Mesenchymal stem cell (in vitro differentiated cells and primary cell): ENCODE data around the gene SUN5.

Experiments used
- DNase-seq: peaks from one replicate; pipeline ENCODE4 v3.0.0-alpha.2; 2013
- H2AFZ ChIP-seq: one replicate; pipeline ENCODE4 v1.6.1; 2013; ENCODE audit warnings: low read depth, mild to moderate bottlenecking, control low read depth, inconsistent platforms, low read length, moderate library complexity
- H2AK5ac ChIP-seq: 2 replicates; pipeline ENCODE4 v1.6.1; 2013; ENCODE audit warnings: low read length, moderate library complexity, mild to moderate bottlenecking, inconsistent platforms; ENCODE audit not compliant: severe bottlenecking
- H2BK120ac ChIP-seq: one replicate; pipeline ENCODE4 v1.6.1; 2013; ENCODE audit warnings: low read depth, mild to moderate bottlenecking, inconsistent platforms, low read length, moderate library complexity
- H2BK12ac ChIP-seq, 2 experiments: one replicate each; pipeline ENCODE4 v1.6.1; 2013; ENCODE audit warnings: inconsistent platforms in 2 of 2, low read length in 2 of 2, mild to moderate bottlenecking in 2 of 2, moderate library complexity in 2 of 2, control low read depth in 1 of 2
- H2BK15ac ChIP-seq: one replicate; pipeline ENCODE4 v1.6.1; 2013; ENCODE audit warnings: mild to moderate bottlenecking, low read depth, inconsistent platforms; ENCODE audit not compliant: poor library complexity, severe bottlenecking
- H2BK5ac ChIP-seq: 2 replicates; pipeline ENCODE4 v1.6.1; 2013; ENCODE audit warnings: low read depth, mild to moderate bottlenecking, low read length, control low read depth, inconsistent platforms; ENCODE audit not compliant: poor library complexity, severe bottlenecking
- H3K14ac ChIP-seq, 2 experiments: one replicate each; pipeline ENCODE4 v1.6.1; 2013; ENCODE audit warnings: inconsistent platforms in 2 of 2, low read length in 2 of 2, control low read depth in 1 of 2, mild to moderate bottlenecking in 1 of 2, moderate library complexity in 1 of 2
- H3K18ac ChIP-seq, 2 experiments: one replicate each; pipeline ENCODE4 v1.6.1; 2013; ENCODE audit warnings: inconsistent platforms in 2 of 2, low read length in 2 of 2, control low read depth in 1 of 2, low read depth in 1 of 2, mild to moderate bottlenecking in 1 of 2
- H3K23ac ChIP-seq, 2 experiments: one replicate each; pipeline ENCODE4 v1.6.1; 2013; ENCODE audit warnings: inconsistent platforms in 2 of 2, low read length in 2 of 2, mild to moderate bottlenecking in 2 of 2, moderate library complexity in 2 of 2, control low read depth in 1 of 2
- H3K27ac ChIP-seq: 2 replicates; pipeline ENCODE4 v1.5.1; 2013; ENCODE audit warnings: mild to moderate bottlenecking, moderate library complexity, low read length, control low read depth, inconsistent platforms; ENCODE audit not compliant: poor library complexity, severe bottlenecking
- H3K27me3 ChIP-seq, 2 experiments: 2 replicates each; pipeline versions ENCODE4 v1.6.1 to v1.7.0; 2013; ENCODE audit warnings: low read length in 2 of 2, mild to moderate bottlenecking in 2 of 2, moderate library complexity in 2 of 2, control low read depth in 1 of 2, inconsistent platforms in 1 of 2; ENCODE audit not compliant: control insufficient read depth in 1 of 2, insufficient read depth in 1 of 2
- H3K36me3 ChIP-seq, 2 experiments: 2 replicates each; pipeline versions ENCODE4 v1.6.1 to v1.7.0; 2013; ENCODE audit warnings: low read length in 2 of 2, control low read depth in 1 of 2, inconsistent platforms in 1 of 2, low read depth in 1 of 2, mild to moderate bottlenecking in 1 of 2; ENCODE audit not compliant: insufficient read depth in 2 of 2, control insufficient read depth in 1 of 2
- H3K4ac ChIP-seq, 2 experiments: one replicate each; pipeline ENCODE4 v1.6.1; 2013; ENCODE audit warnings: inconsistent platforms in 2 of 2, low read length in 2 of 2, mild to moderate bottlenecking in 2 of 2, moderate library complexity in 2 of 2, control low read depth in 1 of 2, low read depth in 1 of 2
- H3K4me1 ChIP-seq: 2 replicates; pipeline ENCODE4 v1.6.1; 2013; ENCODE audit warnings: low read depth, low read length, control low read depth; ENCODE audit not compliant: control insufficient read depth, insufficient read depth
- H3K4me2 ChIP-seq: 2 replicates; pipeline ENCODE4 v1.6.1; 2013; ENCODE audit warnings: low read length, mild to moderate bottlenecking, inconsistent platforms; ENCODE audit not compliant: poor library complexity, severe bottlenecking
- H3K4me3 ChIP-seq, 2 experiments: 2 replicates each; pipeline versions ENCODE4 v1.5.1 to v1.7.0; 2013; ENCODE audit warnings: low read length in 2 of 2, mild to moderate bottlenecking in 2 of 2, control low read depth in 1 of 2, low read depth in 1 of 2; ENCODE audit not compliant: insufficient read depth in 1 of 2
- H3K79me1 ChIP-seq: replicated peaks from 2 replicates; pipeline ENCODE4 v1.6.1; 2013; ENCODE audit warnings: mild to moderate bottlenecking, control low read depth, low read length, inconsistent platforms; ENCODE audit not compliant: poor library complexity, severe bottlenecking
- H3K9ac ChIP-seq: 2 replicates; pipeline ENCODE4 v1.7.0; 2013; ENCODE audit warnings: mild to moderate bottlenecking, low read length, moderate library complexity
- H3K9me3 ChIP-seq: 2 replicates; pipeline ENCODE4 v1.7.0; 2013; ENCODE audit warnings: mild to moderate bottlenecking, low read length; ENCODE audit not compliant: control insufficient read depth
- H4K8ac ChIP-seq: one replicate; pipeline ENCODE4 v1.6.1; 2013; ENCODE audit warnings: inconsistent platforms, mild to moderate bottlenecking, low read length, moderate library complexity
- H4K91ac ChIP-seq: one replicate; pipeline ENCODE4 v1.6.1; 2013; ENCODE audit warnings: mild to moderate bottlenecking, low read length, inconsistent platforms
- WGBS: methylation state at CpG from one replicate; pipeline ENCODE4 v1.1.7; 2013; ENCODE audit warnings: mixed read lengths; 5-methylcytosine and 5-hydroxymethylcytosine counted together

Gene SUN5

GRCh38 chr20:32946629-32947028, 57.6 kb downstream of the SUN5 start:
- Histone ChIP-seq H4K91ac (no peak overlapping the region), H3K4me3 (no peak overlapping the region), H3K18ac (no peak overlapping the region), H3K36me3 (no peaks in the 10 kb centered on the region), H3K27me3 (peaks cover 22 to 51% of the 10 kb centered on the region in 2 experiments), H3K9ac (no peak overlapping the region), H3K23ac (no peak overlapping the region), H3K27ac (no peak overlapping the region), H2BK12ac (no peak overlapping the region), H2BK15ac (no peak overlapping the region), H2AFZ (no peak overlapping the region), H3K14ac (no peak overlapping the region), H3K4me2 (no peak overlapping the region), H2BK5ac (no peak overlapping the region), H3K9me3 (peaks cover 2% of the 10 kb centered on the region), H3K4me1 (no peaks in the 10 kb centered on the region), H3K4ac (no peak overlapping the region), H2BK120ac (no peak overlapping the region), H2AK5ac (no peak overlapping the region), H4K8ac (no peak overlapping the region), H3K79me1 (no peaks in the 10 kb centered on the region)
- no peak for DNase-seq
- WGBS, result no CpG with 5 or more reads among the region's 1 CpG

- no peak overlapping the region for H3K4me3 ChIP-seq
- H2AK5ac ChIP-seq, result no peak overlapping the region
- no peak overlapping the region for H4K91ac ChIP-seq
- no peak overlapping the region for H3K27ac ChIP-seq
- H3K9me3 ChIP-seq, result peaks cover 7% of the 10 kb centered on the region
- H3K27me3 ChIP-seq, result peaks cover 22 to 43% of the 10 kb centered on the region in 2 experiments
- no peak overlapping the region for H3K4ac ChIP-seq
- H3K36me3 ChIP-seq, result no peaks in the 10 kb centered on the region
- H3K9ac ChIP-seq, result no peak overlapping the region
- no peak overlapping the region for H3K4me2 ChIP-seq
- H2BK5ac ChIP-seq, result no peak overlapping the region
- H2AFZ ChIP-seq, result no peak overlapping the region
- DNase-seq, result peak; percentile 41
- no peak overlapping the region for H3K18ac ChIP-seq
- no peak overlapping the region for H3K23ac ChIP-seq
- H4K8ac ChIP-seq, result no peak overlapping the region
- H3K14ac ChIP-seq, result no peak overlapping the region
- H2BK12ac ChIP-seq, result no peak overlapping the region
- H3K79me1 ChIP-seq, result no peaks in the 10 kb centered on the region
- H2BK120ac ChIP-seq, result no peak overlapping the region
- no peak overlapping the region for H2BK15ac ChIP-seq
- H3K4me1 ChIP-seq, result no peaks in the 10 kb centered on the region
- 37% methylated on average over 4 of the region's 4 CpGs for WGBS
Observed at GRCh38 chr20:32945710-32946221, 58.5 kb downstream of the SUN5 start.

- no peak overlapping the region for H3K14ac ChIP-seq
- H3K4me3 ChIP-seq, result no peak overlapping the region
- no peak overlapping the region for H3K18ac ChIP-seq
- H2AK5ac ChIP-seq, result no peak overlapping the region
- no peak overlapping the region for H2BK12ac ChIP-seq
- peaks cover 11 to 29% of the 10 kb centered on the region in 2 experiments for H3K27me3 ChIP-seq
- WGBS, result 56% methylated on average over 6 of the region's 7 CpGs
- H3K4ac ChIP-seq, result no peak overlapping the region
- no peak overlapping the region for H3K9ac ChIP-seq
- no peaks in the 10 kb centered on the region for H3K4me1 ChIP-seq
- H4K91ac ChIP-seq, result no peak overlapping the region
- H2BK15ac ChIP-seq, result no peak overlapping the region
- H3K9me3 ChIP-seq, result peaks cover 7% of the 10 kb centered on the region
- no peak for DNase-seq
- no peaks in the 10 kb centered on the region for H3K36me3 ChIP-seq
- H3K23ac ChIP-seq, result no peak overlapping the region
- no peak overlapping the region for H4K8ac ChIP-seq
- no peaks in the 10 kb centered on the region for H3K79me1 ChIP-seq
- H3K4me2 ChIP-seq, result no peak overlapping the region
- H2BK5ac ChIP-seq, result no peak overlapping the region
- H2BK120ac ChIP-seq, result no peak overlapping the region
- no peak overlapping the region for H3K27ac ChIP-seq
- no peak overlapping the region for H2AFZ ChIP-seq
Observed at GRCh38 chr20:32943490-32944052, 60.7 kb downstream of the SUN5 start.

GRCh38 chr20:32941155-32941885, 62.9 kb downstream of the SUN5 start:
- no peak overlapping the region for H2BK120ac ChIP-seq
- no peak overlapping the region for H2BK5ac ChIP-seq
- H3K23ac ChIP-seq, result no peak overlapping the region
- no peak overlapping the region for H2AFZ ChIP-seq
- no peak for DNase-seq
- no peaks in the 10 kb centered on the region for H3K36me3 ChIP-seq
- H3K4me1 ChIP-seq, result no peaks in the 10 kb centered on the region
- no peak overlapping the region for H3K4me3 ChIP-seq
- no peak overlapping the region for H4K91ac ChIP-seq
- no peak overlapping the region for H3K18ac ChIP-seq
- H4K8ac ChIP-seq, result no peak overlapping the region
- H3K9ac ChIP-seq, result no peak overlapping the region
- no peaks in the 10 kb centered on the region for H3K79me1 ChIP-seq
- no peak overlapping the region for H3K4ac ChIP-seq
- H3K27me3 ChIP-seq, result peaks cover 11 to 22% of the 10 kb centered on the region in 2 experiments
- no peak overlapping the region for H3K27ac ChIP-seq
- 87% methylated on average over 4 of the region's 4 CpGs for WGBS
- peaks cover 12% of the 10 kb centered on the region for H3K9me3 ChIP-seq
- no peak overlapping the region for H2BK15ac ChIP-seq
- no peak overlapping the region for H2AK5ac ChIP-seq
- no peak overlapping the region for H2BK12ac ChIP-seq
- no peak overlapping the region for H3K4me2 ChIP-seq
- H3K14ac ChIP-seq, result no peak overlapping the region
